Suppressor macrophage (primary cell): ENCODE results near the gene CCDC159.
"Not testable (repeated sequence)": the region's sequence is repeated elsewhere in the genome, so short reads cannot be mapped to it uniquely, and the experiment has no call there.

Experiments used
- DNase-seq, 4 experiments: peaks; one replicate each; pipeline ENCODE4 v3.0.0-alpha.2; 2020 to 2022
- total RNA-seq, 17 experiments: gene quantifications; one replicate each; lab custom pipeline; 2026; ENCODE audit warnings: mixed read lengths in 6 of 17, inconsistent platforms in 3 of 17; lab: John Stamatoyannopoulos, UW

The CCDC159 gene
- total RNA-seq = 3.3 to 13.8 (median 7.3) reads per million in 17 experiments

- peak; percentile 99 to 100 (median 99) for DNase-seq
These were observed at the start of gene CCDC159, which contains the start of gene TMEM205 for GRCh38 chr19:11346104-11346940. TSS of gene CCDC159 (plus strand) at chr19:11346519. CDS start at chr19:11346607, 88 bp downstream. TSS of gene TMEM205 (minus strand) at chr19:11346268. CDS start at chr19:11345619, 649 bp downstream.

- peak in 3 of 4 experiments; percentile 39 to 59 (median 56) for DNase-seq
These were observed 46.1 kb upstream of the CCDC159 start for GRCh38 chr19:11299946-11300810.

GRCh38 chr19:11300811-11301120 is 45.6 kb upstream of the CCDC159 start:
- no peak for DNase-seq

- no peak for DNase-seq
These were observed 41.4 kb upstream of the CCDC159 start for GRCh38 chr19:11304936-11305335.

- no peak for DNase-seq
These were observed 40.0 kb upstream of the CCDC159 start for GRCh38 chr19:11306337-11306736.

GRCh38 chr19:11320278-11320995 is 25.9 kb upstream of the CCDC159 start:
- peak in 2 of 4 experiments; percentile 51 to 58 for DNase-seq

GRCh38 chr19:11321191-11322126 is 24.9 kb upstream of the CCDC159 start:
- peak in 1 of 4 experiments; percentile 25 for DNase-seq

- peak; percentile 55 to 77 (median 68) for DNase-seq
These were observed 23.9 kb upstream of the CCDC159 start for GRCh38 chr19:11322269-11323024.

- peak in 1 of 4 experiments; percentile 11 for DNase-seq
These were observed 22.7 kb upstream of the CCDC159 start for GRCh38 chr19:11323601-11324078.

- peak; percentile 80 to 91 (median 90) for DNase-seq
These were observed 22.1 kb upstream of the CCDC159 start for GRCh38 chr19:11324079-11324661.

- no peak for DNase-seq
These were observed 21.4 kb upstream of the CCDC159 start for GRCh38 chr19:11324748-11325389.

GRCh38 chr19:11325544-11325943 is 20.8 kb upstream of the CCDC159 start:
- no peak for DNase-seq

- DNase-seq = peak in 2 of 4 experiments; percentile 28 to 30
These were observed 16.2 kb upstream of the CCDC159 start for GRCh38 chr19:11330127-11330526.

GRCh38 chr19:11331502-11331901 is 14.8 kb upstream of the CCDC159 start:
- no peak for DNase-seq

- DNase-seq = no peak
These were observed 13.5 kb upstream of the CCDC159 start for GRCh38 chr19:11332822-11333221.

GRCh38 chr19:11333838-11334237 is 12.5 kb upstream of the CCDC159 start:
- not testable (repeated sequence) for DNase-seq

- no peak for DNase-seq
These were observed 10.7 kb upstream of the CCDC159 start for GRCh38 chr19:11335449-11336146.

GRCh38 chr19:11337080-11337479 is 9.2 kb upstream of the CCDC159 start:
- DNase-seq = peak in 3 of 4 experiments; percentile 35 to 58 (median 48)

- DNase-seq = no peak
These were observed 8.2 kb upstream of the CCDC159 start for GRCh38 chr19:11338121-11338520.
